Erythroblast (primary cell): ENCODE data around the gene SYP.

Source experiments
- GATA1 ChIP-seq: IDR thresholded peaks from 2 replicates; pipeline ENCODE4 v1.6.1; 2011; ENCODE audit warnings: low read depth, mild to moderate bottlenecking, control low read depth, low read length, moderate library complexity
- POLR2A ChIP-seq: IDR thresholded peaks from 2 replicates; pipeline ENCODE4 v1.6.1; 2011; ENCODE audit warnings: mild to moderate bottlenecking, low read length

DNA sequence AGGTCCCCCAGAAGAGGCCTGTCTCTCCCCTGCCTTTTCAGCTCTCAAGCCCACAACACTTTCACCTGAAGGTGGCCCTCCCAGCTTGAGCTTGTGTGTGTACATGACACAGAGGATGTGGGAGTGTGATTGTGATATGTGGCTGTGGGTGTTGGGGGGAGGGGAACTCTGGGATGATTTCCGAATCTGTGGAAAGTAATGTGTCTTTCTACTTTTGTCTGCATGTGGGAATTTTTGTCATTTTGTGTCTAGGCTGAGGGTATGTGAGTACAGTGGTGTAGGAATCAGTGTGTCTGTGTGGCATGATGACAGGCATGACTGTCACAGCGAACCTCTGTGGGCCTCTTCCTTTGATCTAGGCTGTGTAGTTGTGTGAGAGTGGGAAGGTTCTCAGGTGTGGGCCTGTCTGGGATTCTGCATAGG lies 6.4 kb downstream of the SYP start:
- TF ChIP-seq POLR2A = no peak
- TF ChIP-seq GATA1 = no peak
